Stimulated activated CD4-positive, alpha-beta T cell treated with anti-CD3 and anti-CD28 coated beads, Interleukin-15, amount 100 ng/mL, for 24 hours (primary cell): ENCODE results near the gene CCNT2.
"Not testable (repeated sequence)": the region's sequence is repeated elsewhere in the genome, so short reads cannot be mapped to it uniquely, and the experiment has no call there.

ENCODE experiments used
- DNase-seq: peaks from one replicate; pipeline ENCODE4 v3.0.0-alpha.2; 2020

The CCNT2 gene

DNA sequence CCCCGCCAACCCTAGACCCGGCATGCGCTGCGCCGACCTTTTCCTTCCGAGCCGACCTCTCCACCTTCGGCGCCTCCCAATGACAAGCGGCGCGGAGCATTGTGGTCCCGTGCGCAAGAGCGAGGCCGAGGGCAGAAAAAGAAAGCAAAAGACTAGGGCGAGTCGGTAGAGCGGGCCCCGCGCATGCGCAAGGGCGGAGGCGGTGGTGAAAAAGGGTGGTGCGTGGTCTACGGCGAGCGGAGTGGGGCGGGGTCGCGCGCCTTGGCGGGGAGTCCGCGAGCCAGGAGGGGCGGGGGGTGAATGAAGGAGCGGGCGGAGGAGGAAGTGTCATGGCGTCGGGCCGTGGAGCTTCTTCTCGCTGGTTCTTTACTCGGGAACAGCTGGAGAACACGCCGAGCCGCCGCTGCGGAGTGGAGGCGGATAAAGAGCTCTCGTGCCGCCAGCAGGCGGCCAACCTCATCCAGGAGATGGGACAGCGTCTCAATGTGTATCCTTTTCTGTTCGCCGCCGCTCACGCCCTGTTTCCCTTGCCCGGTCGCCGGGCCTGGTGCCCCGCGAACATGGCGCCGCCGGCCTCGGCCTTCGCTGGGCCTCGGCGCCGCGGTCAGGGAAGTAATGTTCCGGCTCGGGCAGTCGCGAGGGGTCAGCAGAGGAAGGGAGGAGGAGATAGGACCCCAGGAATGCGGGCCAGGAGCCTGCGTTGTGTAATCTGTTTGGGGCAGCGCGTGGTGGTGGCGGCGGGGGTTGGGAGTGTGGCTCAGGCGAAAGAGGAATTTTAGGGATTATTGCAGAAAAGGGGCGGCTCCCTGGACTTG is at the start of gene CCNT2:
Gene CCNT2, plus strand, starts transcription at position 297 of the 815 bp plus-strand sequence. Its CDS starts 33 bp downstream, at position 330.
- peak; percentile 99 for DNase-seq

DNA sequence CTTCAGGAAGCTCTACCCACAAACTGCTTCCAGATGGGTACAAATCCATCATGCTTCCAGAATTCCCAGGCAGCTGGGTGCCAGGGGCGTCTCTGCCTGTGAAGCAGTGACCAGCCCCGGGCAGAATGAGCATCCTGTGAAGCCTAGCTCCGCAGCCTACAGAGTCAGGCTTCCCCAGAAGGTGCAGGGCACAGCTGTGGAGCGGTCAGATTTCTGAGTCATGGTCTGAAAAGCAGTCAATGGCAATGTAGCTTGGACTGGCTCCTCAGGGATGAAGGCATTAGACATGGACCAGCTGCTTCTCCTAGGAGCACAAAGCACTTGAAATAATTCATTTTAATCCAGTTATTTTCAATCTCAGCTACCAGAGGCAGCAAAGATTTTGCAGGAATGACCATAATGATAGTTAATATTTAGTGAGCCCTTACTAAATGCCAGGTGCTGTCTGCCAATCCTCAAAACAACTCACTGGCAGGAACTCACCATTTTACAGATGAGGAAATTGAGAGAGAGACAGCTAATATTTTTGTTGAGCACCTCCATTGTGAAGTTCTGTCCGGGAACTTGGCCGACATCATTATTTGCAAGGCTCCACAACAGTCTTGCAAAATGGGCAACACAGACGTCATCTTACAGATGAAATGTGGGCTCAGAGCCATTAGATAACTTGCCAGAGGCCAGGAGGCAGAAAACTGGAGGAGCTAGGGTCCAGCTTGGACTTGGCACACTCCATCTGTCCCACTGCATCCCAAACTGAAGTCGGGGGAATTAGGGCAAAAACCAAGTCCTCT is 48.5 kb upstream of the CCNT2 start:
- no peak for DNase-seq

DNA sequence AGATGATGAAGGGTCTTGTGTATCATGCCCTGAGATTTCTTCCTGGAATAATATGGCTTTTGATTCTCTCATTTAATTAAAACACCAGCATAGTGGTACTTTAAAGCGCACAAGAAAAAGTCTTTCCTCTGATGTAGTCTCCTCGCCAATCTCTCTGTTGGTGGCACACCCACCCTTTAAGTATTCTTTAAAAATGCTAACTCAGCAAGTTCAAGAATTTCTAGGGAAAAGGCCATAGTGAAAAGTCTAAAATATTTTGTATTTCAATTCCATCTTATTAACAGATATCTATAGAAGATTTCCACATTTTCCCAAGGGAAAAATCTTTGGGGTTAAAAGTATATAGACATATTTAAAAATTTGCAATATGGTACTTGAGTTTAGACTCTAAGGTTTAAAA is 45.5 kb upstream of the CCNT2 start:
- DNase-seq = no peak

DNA sequence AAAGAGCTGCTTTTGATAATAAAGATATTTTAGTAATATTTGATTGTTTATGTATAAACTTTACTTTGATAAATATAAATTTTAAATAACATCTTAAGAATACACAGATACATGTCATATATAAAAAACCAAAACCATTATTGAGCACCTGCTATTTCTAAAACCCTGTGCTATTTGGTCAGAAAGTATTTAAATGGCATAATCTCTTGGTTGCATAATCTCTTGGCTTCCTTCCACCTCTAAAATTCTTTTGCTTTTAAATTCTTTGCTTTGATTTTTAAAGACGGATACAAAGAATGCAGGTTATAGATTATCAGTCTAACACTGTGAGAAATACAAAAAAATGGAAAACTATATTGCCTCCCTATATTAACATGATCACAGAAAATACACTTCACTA is 43.3 kb upstream of the CCNT2 start:
- DNase-seq = no peak

DNA sequence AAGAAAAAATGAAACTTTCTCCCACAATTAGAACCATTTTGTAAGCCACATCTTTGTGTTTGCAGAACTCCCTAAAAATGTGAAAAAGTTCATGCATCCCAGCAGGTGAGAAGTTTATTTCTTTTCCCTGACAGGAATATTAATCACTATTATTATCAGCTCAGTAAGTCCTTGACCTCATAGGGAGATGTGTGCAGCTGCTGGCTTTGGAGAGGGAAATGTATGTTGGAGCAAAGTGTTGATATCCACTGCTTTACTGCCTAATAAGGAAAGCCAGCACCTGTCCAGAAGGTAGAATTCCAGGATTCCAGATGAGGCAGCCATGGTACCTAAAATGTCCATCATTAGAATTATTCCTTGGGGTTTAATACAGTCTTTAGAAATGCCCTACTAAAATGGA is 35.8 kb upstream of the CCNT2 start:
- no peak for DNase-seq

DNA sequence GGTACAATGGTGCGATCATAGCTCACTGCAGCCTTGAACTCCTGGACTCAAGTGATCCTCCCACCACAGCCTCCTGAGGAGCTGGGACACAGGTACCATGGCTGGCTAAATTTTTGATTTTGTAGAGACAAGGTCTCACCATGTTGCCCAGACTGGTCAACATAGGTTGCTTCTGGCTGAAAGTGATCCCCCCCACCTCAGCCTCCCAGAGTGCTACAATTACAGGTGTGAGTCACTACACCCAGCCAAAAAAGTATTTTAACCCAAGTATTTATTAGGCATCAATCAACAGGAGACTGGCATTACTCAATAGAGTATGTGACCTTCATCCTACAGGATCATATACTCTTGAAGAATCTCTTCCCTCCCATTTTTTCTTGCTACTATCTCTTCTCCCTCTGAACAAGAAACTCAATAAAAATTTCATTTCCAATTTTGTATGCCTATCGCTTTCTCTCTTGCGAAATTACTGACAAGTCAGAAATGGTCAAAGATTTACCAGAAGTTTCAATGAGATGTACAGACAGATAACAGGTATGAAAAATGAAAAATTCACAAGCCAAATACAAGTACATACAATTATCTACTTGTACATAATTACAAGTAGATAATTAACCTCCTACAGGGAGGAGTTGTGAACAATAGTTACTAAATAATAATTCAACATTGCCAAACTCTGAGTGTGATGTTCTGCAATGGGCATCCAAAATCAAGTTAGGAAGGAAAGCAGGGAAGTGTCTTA is 34.9 kb upstream of the CCNT2 start:
- DNase-seq = no peak

DNA sequence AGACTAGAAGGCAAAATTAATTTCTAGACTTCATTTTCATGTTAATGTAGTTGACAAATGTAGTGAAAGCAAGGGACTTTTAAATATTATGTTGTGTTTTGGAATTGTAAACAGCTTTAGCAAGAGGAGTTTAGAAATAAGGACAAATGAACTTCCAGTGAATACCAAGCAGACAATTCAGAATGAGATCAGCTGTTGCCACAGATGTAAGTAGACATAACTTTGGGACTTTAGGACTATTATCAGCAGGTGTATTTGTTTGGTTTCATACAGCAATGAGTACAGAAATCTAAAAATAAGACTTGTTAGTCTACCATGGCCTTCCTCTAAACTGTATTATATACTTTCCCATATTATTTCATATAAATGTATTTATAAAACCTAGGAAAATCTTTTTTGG is 34.2 kb upstream of the CCNT2 start:
- no peak for DNase-seq

DNA sequence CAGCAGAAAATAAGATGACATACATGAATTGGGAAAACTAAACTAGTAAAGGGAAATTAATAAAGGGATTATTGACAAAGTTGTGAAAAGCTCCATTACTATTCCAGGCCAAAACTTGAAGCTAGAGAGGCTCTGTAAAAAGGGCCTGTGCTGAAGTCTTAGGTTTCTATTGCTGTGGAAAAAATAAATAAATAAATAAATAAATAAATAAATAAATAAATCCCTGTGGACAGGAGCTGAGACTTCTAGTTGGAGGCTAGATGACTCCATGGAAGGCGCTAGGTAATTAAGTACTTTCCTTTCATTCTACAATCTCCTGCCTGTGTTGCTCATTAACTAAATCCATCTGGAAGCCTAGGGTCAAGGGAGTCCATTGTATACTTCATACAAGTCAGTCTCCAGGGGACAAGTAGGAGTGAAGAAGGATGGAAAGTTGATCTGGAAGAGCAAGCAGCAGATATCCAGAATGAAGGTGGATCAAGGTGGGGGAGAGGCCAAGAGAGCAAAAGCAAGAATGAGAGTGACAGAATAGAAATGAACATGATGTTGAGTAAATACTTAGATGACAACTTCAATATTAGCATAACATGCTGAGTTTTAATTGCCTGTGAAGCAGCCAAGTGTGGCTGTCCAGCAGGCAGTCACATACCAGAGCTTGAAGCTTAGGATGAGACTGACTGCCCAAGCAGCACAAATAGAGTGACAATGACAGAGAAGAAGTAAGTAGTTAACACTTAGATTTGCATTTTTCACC is 26.2 kb upstream of the CCNT2 start:
- no peak for DNase-seq

DNA sequence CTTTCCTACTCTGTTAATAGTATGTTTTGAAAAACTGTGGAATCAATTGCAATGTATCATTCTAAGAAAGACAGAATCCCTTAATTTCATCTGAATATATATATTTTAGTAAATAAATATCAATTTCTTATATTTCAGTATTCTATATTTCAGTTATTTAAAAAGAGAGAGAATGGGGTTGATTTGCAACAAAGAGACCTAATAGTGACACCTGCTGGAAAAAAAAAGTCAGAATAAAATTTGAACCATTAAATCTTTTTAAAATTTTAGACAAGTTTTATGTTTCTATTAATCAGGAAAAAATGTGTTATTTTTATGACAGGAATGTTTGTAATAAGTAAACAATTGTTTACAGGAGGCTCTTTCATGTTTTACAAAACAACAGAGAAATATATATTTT is 20.7 kb upstream of the CCNT2 start:
- DNase-seq = no peak

DNA sequence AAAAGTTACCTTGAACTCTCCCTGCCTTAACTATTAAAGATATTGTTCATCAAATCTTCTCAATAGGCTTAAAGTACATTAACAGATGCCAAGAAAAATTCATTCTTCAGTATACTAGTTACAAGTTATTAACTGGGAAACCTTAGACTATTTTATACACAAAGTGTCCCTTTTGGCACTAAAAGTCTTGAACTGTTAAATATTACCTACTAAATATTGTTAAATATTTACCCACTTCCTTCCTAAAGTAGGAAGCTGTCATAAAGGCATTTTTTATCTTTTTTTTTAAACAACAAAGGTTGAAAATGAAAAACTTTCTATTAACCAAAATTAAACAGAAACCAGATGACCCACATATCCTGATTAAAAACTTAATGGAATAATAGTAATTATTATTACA is 19.4 kb upstream of the CCNT2 start:
- no peak for DNase-seq

DNA sequence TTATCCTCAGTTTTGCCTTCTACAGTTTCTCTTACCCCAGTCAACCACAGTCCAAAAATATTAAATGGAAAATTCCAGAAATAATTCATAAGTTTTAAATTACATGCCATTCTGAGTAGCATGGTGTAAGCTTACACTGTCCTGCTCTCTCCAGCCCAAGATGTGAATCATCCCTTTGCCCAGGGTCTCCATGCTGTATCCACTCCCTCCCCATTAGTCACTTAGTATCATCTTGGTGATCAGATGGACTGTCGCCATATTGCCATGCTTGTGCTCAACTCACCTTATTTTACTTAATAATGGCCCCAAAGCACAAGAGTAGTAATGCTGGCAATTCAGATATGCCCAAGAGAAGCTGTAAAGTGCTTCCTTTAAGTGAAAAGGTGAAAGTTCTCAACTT is 18.5 kb upstream of the CCNT2 start:
- no peak for DNase-seq

DNA sequence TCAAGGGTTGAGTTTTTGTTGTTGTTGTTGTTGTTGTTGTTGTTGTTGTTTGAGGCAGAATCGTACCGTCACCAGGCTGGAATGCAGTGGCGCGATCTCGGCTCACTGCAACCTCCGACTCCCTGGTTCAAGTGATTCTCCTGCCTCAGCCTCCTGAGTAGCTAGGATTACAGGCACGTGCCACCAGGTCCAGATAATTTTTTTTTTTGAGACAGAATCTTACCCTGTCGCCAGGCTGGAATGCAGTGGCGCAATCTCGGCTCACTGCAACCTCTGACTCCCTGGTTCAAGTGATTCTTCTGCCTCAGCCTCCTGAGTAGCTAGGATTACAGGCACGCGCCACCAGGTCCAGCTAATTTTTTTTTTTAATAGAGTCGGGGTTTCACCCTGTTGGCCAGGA is 14.9 kb upstream of the CCNT2 start:
- DNase-seq = not testable (repeated sequence)

DNA sequence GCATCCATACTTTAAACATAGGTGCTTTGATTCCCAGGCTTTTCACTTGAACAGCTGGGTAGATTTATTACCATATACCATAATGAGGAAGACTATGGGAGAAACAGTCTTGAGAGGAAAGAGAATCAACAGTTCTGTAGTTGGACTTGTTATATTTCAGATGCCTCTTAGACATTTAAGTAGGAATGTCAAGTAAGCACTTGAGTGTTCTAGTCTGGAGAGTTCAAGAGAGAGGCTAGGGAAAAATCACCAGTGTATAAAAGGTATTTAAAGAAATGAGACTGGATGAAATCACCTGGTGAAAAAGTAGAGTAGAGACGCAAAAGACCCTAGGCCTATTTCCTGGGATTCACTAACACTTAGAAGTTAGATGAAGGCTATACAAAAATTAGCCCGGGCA is 13.5 kb upstream of the CCNT2 start:
- DNase-seq = no peak

DNA sequence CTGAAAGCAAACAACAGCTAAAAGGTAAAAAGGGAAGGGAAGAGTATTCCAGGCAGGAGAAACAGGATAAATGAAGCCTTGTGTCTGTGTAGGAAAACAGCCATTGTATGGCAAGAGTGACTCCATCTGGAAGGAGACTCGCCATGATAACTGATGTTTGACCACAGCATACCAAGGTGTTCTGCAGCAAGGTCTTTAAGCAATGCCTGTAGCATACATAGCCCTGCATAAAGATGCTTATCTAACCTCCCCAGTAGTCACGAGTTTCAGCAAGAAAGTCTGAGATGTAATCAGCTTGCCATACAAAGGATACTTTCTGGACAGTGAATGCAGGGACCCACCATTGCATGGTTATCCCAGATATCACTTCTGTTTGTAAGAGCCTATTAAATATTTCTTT is 11.9 kb upstream of the CCNT2 start:
- no peak for DNase-seq

DNA sequence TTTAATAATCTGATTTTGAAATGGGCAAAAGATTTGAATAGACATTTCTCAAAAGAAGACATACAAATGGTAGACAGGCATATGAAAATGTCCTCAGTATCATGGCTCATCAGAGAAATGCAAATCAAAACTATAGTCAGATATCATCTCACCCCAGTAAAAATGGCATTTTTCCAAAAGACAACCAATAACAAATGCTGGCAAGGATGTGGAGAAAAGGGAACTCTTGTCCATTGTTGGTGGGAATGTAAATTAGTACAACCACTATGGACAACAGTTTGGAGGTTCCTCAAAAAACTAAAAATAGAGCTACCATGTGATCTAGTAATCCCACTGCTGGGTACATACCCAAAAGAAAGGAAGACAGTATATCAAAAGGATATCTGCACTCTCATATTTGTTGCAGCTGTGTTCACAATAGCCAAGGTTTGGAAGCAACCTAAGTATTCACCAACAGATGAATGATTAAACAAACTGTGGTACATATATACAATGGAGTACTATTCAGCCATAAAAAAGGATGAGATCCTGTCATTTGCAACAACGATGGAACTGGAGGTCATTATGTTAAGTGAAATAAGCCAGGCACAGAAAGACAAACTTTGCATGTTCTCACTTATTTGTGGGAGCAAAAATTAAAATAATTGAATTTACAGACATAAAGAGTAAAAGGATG is 11.0 kb upstream of the CCNT2 start:
- DNase-seq = not testable (repeated sequence)

DNA sequence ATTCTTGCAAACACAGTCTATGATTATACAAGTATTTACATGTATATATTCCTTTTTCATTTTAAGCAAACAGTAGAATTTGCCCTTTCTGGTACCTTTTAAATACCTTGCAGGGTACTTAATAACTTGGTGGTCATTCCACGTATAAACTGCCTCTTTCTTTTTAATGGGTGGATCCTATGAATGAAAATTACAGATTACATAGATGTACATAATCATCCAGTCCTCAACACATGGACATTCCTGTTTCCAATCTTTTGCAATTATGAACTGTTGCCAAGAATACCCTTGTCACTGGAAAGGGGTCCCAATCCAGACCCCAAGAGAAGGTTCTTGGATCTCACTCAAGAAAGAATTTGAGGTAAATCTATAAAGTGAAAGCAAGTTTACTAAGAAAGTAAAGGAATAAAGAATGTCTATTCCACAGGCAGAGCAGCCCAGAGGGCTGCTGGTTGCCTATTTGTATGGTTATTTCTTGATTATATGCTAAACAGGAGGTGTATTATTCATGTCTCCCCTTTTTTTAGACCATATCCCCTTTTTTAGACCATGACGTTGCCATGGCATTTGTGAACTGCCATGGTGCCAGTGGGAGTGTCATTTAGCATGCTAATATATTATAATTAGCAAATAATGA is 7.7 kb upstream of the CCNT2 start:
- DNase-seq = no peak

DNA sequence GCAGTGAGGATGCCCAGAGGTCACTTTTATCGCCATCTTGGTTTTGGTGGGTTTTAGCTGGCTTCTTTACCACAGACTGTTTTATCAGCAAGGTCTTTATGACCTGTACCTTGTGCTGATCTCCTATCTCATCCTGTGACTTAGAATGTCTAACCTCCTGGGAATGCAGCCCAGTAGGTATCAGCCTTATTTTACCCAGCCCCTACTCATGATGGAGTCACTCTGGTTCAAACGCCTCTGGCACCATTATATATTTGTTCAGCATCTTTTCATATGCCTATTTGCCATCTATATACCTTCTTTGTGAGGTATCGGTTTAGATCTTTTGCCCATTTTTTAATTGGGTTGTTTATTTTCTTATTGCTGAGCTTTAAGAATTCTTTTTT is 7.2 kb upstream of the CCNT2 start:
- DNase-seq = no peak

DNA sequence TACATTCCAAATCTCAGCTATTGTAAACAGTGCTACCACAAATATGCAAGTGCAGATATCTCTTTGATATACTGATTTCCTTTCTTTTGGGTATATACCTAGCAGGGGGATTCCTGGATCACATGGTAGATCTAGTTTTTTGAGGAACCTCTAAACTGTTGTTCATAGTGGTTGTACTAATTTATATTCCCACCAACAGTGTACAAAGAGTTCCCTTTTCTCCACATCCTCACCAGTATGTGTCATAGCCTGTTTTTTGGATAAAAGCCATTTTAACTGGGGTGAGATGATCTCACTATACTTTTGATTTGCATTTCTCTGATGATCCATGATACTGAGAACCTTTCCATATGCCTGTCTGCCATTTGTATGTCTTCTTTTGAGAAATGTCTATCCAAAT is 6.3 kb upstream of the CCNT2 start:
- DNase-seq = no peak

DNA sequence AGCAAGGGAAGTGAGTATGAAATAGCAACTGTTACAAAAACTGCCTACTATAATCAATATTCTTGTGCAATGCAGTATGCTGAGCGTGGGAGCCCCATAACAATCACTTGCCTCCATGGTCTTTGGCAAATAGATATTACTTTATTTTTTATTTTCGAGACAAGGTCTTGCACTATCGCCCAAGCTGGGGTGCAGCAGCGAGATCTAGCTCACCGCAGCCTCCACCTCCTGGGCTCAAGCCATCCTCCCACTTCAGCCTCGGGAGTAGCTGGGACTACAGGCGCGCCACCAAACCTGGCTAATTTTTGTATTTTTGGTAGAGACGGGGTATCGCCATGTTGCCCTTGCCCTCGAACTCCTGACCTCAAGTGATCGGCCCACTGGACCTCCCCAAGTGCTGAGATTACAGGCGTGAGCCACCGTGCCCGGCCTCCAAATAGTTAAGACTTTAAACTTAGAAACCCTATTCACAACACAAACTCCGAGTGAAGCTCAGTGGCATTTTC is 1.2 kb upstream of the CCNT2 start:
- peak; percentile 16 for DNase-seq

DNA sequence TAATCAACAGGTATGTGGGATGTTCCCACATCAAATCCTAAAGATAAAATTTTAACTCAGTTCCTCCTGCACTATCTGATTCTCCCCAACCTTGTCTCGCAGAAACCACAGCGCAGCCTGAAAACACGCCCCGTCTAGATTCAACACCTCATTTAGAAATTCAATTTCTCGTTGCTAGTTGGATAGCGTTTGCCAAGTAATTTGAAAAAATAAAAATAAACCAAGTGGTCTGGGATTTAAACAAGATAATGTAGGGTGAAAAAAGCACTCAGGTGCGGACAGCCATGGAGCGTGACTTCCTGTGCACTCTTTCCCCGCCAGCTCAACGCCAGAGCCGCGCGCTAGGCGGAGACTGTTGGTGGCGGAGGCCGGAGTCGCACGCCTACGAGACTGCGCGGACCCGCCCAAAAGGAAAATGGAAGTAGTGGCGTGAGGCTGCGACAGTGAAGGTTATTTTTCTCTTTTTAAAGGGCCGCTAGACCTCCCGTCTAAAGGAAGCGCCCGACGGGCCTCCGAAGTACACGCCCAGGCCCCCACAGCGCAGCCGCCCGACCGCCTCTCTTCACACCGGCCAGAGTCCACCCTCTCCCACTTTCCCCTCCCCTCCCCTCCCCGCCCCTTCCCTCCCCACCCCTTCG is 615 bp upstream of the CCNT2 start:
- DNase-seq = no peak
